ENCODE measurements around the gene TAS2R5. TPM values are rescaled to one million over a fixed set of nuclear protein-coding genes. Genes with fewer than 3 reads are reported as not detected.
"Not testable (repeated sequence)": the region's sequence is repeated elsewhere in the genome, so short reads cannot be mapped to it uniquely, and the experiment has no call there.

The TAS2R5 gene
- total RNA-seq, 1 donor from 2014 or later: 2.2 TPM

- no peak for DNase-seq
- H3K9me3 ChIP-seq: no peaks in the 10 kb centered on the region
- TF ChIP-seq CTCF (IDR thresholded peaks at IDR 0.05): no peak
- no peak overlapping the region for H3K4me3 ChIP-seq
- no peak overlapping the region for H3K27ac ChIP-seq
- intact Hi-C loops (cut with DNase I): no loop called here
- ATAC-seq: no peak
- no peaks in the 10 kb centered on the region for H3K27me3 ChIP-seq
- peaks cover 5% of the 10 kb centered on the region for H3K36me3 ChIP-seq
- H3K4me1 ChIP-seq: no peaks in the 10 kb centered on the region
Observed at GRCh38 chr7:141792526-141792925, 2.5 kb downstream of the TAS2R5 start.

DNA sequence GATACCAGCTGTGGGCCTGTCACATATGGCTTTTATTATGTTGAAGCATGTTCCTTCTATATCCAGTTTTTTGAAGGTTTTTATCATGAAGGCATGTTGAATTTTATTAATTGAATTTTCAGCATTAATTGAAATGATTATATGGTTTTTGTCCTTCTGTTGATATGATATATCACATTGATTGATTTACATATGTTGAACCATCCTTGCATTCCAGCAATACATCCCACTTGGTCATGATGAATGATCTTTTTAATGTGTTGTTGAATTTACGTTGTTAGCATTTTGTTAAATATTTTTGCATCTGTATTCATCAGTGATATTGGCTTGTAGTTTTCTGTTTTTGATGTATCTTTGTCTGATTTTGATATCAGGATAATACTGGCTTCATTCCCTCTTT, 30.1 kb downstream of the TAS2R5 start:
- ATAC-seq: no peak
- Histone ChIP-seq H3K27me3 (no peaks in the 10 kb centered on the region), H3K27ac (no peak overlapping the region), H3K4me3 (no peak overlapping the region), H3K4me1 (no peaks in the 10 kb centered on the region), H3K36me3 (no peaks in the 10 kb centered on the region), H3K9me3 (peaks cover 15% of the 10 kb centered on the region)
- no peak for DNase-seq
- intact Hi-C loops (cut with DNase I): no loop called here
- no peak for TF ChIP-seq CTCF (IDR thresholded peaks at IDR 0.05)

DNA sequence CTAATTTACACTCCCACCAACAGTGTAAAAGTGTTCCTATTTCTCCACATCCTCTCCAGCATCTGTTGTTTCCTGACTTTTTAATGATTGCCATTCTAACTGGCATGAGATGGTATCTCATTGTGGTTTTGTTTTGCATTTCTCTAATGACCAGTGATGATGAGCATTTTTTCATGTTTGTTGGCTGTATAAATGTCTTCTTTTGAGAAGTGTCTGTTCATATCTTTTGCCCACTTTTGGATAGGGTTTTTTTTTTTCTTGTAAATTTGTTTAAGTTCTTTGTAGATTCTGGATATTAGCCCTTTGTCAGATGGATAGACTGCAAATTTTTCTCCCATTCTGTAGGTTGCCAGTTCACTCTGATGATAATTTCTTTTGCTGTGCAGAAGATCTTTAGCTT, 32.4 kb downstream of the TAS2R5 start:
- H3K9me3 ChIP-seq: peaks cover 15% of the 10 kb centered on the region
- DNase-seq; H3K27me3 ChIP-seq; intact Hi-C loops (cut with DNase I); H3K27ac ChIP-seq; H3K4me3 ChIP-seq; ATAC-seq; H3K36me3 ChIP-seq; H3K4me1 ChIP-seq: not testable (repeated sequence)

DNA sequence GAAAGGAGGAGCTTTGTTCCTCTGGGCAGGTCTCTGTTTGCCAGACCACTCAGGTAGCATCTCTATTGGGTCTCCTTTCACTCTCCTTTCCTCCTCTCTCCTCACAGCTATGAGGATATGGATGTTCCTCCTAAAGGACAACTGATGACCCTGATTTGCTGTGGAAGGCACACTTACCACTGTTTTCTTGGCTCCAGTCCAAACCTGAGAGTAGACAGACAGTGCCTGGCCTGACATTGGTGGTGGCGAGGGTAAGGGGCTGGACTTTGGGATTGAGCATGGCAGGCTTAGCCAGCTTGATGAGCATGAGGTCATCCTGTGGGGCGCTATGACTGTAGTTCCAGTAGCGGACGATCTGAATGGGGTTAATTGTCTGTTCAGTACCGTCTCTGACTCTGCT, 47.7 kb downstream of the TAS2R5 start:
- H3K4me3 ChIP-seq: no peak overlapping the region
- intact Hi-C loops (cut with DNase I): no loop called here
- H3K36me3 ChIP-seq: no peaks in the 10 kb centered on the region
- no peaks in the 10 kb centered on the region for H3K27me3 ChIP-seq
- no peak for ATAC-seq
- TF ChIP-seq CTCF (IDR thresholded peaks at IDR 0.05): no peak
- H3K4me1 ChIP-seq: no peaks in the 10 kb centered on the region
- DNase-seq: no peak
- no peaks in the 10 kb centered on the region for H3K9me3 ChIP-seq
- H3K27ac ChIP-seq: no peak overlapping the region

DNA sequence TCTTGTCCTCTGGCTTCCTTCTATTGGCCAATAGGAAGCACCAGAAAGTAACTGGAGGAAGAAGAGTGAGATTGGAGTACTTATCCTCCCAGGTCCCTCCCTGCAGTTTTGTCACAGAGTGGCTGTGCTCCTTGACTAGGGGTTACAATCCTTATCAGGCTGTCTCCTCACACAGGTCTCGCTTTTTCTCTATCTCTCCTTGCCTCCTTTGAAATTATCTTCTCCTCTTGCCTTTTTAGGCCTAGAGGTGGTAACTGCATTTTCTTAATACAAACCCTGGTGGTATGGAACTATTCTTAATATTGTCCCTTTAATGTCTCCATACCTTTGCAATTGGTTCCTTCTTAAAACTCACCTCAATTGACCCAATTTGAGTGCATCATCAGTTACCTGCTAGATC, 48.6 kb downstream of the TAS2R5 start:
- DNase-seq: no peak

DNA sequence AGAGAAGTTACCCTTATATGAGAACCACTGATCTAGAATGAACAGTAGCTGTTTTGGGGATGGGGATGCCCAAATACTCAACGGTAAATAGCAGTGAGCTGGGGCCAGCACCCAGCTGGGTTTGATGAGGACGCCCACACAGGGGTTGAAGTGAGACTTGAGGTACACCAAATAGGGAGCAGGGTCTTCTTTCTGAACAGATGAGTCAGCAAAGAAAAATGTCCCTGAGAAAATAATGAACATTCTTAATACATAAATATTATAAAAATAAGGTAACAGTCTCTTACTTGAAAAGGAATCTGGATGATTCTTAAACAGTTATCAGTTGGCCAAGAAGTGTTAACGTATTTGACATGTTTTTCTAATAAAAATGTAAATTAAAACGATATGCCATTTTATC, 49.2 kb downstream of the TAS2R5 start:
- ATAC-seq (no peak), DNase-seq (no peak)
- no peak for TF ChIP-seq CTCF (IDR thresholded peaks at IDR 0.05)
- Histone ChIP-seq H3K27ac (no peak overlapping the region), H3K36me3 (no peaks in the 10 kb centered on the region), H3K4me1 (no peaks in the 10 kb centered on the region), H3K9me3 (no peaks in the 10 kb centered on the region), H3K4me3 (no peak overlapping the region), H3K27me3 (no peaks in the 10 kb centered on the region)
- intact Hi-C loops (cut with DNase I): no loop called here

More for the DNA sequence above, 48.6 kb downstream of the TAS2R5 start:
- Histone ChIP-seq H3K27ac (no peak overlapping the region), H3K9me3 (no peaks in the 10 kb centered on the region), H3K4me1 (no peaks in the 10 kb centered on the region), H3K36me3 (no peaks in the 10 kb centered on the region), H3K27me3 (no peaks in the 10 kb centered on the region), H3K4me3 (no peak overlapping the region)
- ATAC-seq: no peak
- TF ChIP-seq CTCF (IDR thresholded peaks at IDR 0.05): no peak
- intact Hi-C loops (cut with DNase I): no loop called here
